Measurements from ENCODE around the gene GATA5.

Gene GATA5

GRCh38 chr20:62498874-62499273 lies 23.1 kb upstream of the GATA5 start:
- TF ChIP-seq GATA3 (IDR thresholded peaks at IDR 0.05; ENCODE audit: low read depth, low read length), result no peak
- TF ChIP-seq GATA2 (IDR thresholded peaks at IDR 0.05; ENCODE audit: low read depth, low read length), result no peak

DNA sequence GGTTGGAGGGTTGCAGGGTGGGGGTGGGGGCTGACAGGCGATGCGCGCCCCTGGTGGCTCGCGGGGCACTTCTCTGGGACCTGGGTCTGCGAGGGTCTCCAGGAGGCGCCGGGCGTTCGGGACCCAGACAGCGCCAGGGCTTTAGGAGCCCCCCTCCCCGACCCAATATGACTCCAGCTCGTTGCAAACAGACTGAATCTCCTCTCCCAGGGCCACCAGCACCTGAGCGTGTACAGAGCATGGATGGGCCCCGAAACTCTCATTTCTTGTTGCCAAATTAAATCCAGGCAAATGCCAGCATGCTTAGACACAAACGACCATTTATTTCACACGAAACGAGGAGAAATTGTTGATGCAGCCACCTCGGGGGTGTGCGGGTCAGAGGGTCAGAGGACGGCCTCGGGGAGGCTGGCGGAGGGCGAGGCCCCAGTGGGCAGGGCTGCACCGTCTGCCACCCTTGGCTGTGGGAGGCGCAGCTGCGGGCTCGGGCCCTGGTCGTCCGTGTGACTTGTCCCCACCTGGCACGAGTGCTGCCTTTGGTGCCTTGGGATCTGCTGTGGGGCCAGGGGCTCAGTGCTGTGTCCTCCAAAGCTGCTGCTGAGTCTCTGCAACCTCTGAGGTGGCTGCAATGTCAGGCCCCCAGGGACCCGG lies 20.9 kb upstream of the GATA5 start:
- TF ChIP-seq GATA2 (IDR thresholded peaks at IDR 0.05; ENCODE audit: low read depth, low read length) (no peak), GATA3 (IDR thresholded peaks at IDR 0.05; ENCODE audit: low read depth, low read length) (no peak)

DNA sequence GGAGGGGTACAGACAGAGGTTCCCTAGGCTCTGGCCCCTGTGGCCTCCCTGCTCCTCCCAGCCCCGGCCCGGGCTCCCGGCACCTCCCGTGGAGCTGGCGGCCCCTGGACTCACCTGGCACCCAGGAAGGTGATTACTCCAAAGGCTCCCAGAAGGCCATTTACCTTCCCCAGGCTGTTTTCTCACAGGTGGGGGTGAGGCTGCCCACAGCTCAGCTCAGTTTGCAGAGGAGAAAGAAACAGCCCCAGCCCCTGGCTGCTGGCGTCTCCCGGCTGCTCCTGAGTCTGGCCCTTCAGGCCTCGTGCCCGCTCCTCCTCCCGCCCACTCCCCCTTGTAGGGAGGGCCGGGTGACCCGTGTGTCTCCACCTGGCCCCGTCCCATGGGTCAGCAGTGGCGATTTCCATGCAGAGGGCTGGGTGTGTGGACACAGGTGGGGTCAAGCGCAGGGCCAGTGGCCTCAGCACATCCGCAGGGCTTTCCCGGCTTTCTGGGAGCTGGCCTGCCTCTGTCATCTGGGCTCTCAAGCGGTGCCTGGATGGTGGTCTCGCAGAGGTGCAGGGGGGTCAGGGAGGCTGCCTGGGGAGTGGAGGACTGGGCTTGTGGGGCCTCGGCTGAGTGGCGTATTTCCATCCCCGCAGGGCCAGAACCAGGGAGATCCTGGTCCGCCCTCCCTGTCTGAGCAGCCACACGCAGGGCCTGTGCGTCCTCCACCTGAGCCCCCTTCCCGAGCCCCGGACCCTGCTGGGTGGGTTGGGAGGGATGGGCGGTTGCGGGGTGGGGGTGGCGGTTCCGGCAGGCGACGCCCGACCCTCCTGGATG lies 20.2 kb upstream of the GATA5 start:
- TF ChIP-seq GATA3 (IDR thresholded peaks at IDR 0.05; ENCODE audit: low read depth, low read length) (no peak), GATA2 (IDR thresholded peaks at IDR 0.05; ENCODE audit: low read depth, low read length) (no peak)

DNA sequence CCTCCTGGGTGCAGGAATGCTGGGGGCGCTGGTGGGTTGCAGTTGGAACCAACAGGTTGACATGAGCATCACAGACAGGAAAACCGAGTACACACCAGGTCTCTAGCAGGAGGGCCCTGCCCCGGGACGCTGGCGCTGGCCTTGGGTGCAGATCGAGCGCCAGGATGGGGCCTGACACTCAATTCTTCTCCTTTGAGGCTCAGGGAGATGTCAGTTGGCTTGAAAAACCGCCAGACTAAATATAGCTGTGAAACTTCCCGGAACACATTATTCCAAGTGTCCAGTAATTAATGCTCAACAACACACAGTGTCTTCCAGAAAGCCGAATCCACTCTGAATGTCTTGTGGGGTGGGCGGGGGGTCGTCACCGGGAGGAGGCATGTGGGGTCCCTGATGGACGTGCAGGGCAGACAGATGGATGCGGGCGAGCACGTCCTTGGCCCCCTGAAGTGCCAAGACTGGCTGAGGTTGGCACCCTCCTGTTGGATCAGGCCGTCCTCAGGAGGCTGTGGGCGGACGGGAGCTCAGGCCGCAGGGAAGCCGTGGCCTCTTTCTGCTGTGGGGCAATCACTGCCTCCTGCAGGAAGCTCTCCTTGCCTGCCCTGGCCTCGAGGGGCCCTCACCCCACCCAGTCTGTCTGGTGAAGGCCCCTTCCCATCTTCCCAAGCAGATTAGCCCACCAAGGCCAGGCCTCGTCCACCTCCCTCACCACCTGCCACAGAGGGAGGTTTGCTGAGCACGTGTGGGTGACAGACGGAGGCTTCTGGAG lies 19.4 kb upstream of the GATA5 start:
- no peak for TF ChIP-seq GATA2 (IDR thresholded peaks at IDR 0.05; ENCODE audit: low read depth, low read length)
- no peak for TF ChIP-seq GATA3 (IDR thresholded peaks at IDR 0.05; ENCODE audit: low read depth, low read length)

GRCh38 chr20:62494537-62494936 lies 18.7 kb upstream of the GATA5 start:
- TF ChIP-seq GATA2 (IDR thresholded peaks at IDR 0.05; ENCODE audit: low read depth, low read length) (no peak), GATA3 (IDR thresholded peaks at IDR 0.05; ENCODE audit: low read depth, low read length) (no peak)

DNA sequence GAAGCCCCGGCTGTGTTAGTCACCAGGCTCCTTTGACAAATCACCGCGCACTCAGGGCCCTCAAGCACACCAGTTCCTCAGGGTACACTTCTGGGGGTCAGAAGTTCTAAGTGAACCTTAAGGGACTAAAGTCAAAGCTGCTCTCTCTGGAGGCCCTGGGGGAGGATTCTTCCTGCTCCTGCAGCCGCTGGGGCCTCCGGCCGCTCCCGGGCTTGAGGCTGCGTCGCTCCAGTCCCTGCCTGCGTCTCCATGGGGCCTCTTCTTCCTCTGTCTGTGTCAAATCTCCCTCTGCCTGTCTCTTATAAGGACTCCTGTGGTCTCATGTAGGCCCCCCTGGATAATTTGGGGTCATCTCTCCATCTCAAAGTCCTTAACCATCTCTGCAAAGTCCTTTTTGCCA lies 18.1 kb upstream of the GATA5 start:
- TF ChIP-seq GATA3 (IDR thresholded peaks at IDR 0.05; ENCODE audit: low read depth, low read length) (no peak), GATA2 (IDR thresholded peaks at IDR 0.05; ENCODE audit: low read depth, low read length) (no peak)

GRCh38 chr20:62493253-62493885 lies 17.6 kb upstream of the GATA5 start:
- TF ChIP-seq GATA3 (IDR thresholded peaks at IDR 0.05; ENCODE audit: low read depth, low read length) (no peak), GATA2 (IDR thresholded peaks at IDR 0.05; ENCODE audit: low read depth, low read length) (peak; percentile 84)

DNA sequence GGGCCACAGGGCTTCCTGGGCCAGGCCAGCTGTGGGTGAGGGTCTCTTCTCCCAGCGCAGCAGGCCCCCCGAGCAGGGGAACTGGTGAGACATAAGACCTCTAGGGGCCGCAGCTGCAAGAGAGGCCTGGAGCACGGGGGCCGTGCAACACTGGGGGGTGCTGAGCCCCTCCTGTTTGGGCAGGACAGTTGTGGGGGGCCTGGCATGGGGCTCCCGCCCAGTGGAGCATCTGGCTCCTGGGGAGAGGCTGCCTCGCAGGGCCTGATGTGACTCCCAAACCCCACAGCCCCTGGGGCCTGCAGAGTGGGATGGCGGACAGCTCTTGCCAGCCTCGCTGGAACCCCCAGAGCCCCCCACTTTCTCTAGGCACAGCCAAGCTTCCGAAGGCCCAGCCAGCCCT lies 16.9 kb upstream of the GATA5 start:
- TF ChIP-seq GATA2 (IDR thresholded peaks at IDR 0.05; ENCODE audit: low read depth, low read length), result no peak
- no peak for TF ChIP-seq GATA3 (IDR thresholded peaks at IDR 0.05; ENCODE audit: low read depth, low read length)

GRCh38 chr20:62489932-62490263 lies 14.1 kb upstream of the GATA5 start:
- TF ChIP-seq GATA3 (IDR thresholded peaks at IDR 0.05; ENCODE audit: low read depth, low read length) (no peak), GATA2 (IDR thresholded peaks at IDR 0.05; ENCODE audit: low read depth, low read length) (no peak)

DNA sequence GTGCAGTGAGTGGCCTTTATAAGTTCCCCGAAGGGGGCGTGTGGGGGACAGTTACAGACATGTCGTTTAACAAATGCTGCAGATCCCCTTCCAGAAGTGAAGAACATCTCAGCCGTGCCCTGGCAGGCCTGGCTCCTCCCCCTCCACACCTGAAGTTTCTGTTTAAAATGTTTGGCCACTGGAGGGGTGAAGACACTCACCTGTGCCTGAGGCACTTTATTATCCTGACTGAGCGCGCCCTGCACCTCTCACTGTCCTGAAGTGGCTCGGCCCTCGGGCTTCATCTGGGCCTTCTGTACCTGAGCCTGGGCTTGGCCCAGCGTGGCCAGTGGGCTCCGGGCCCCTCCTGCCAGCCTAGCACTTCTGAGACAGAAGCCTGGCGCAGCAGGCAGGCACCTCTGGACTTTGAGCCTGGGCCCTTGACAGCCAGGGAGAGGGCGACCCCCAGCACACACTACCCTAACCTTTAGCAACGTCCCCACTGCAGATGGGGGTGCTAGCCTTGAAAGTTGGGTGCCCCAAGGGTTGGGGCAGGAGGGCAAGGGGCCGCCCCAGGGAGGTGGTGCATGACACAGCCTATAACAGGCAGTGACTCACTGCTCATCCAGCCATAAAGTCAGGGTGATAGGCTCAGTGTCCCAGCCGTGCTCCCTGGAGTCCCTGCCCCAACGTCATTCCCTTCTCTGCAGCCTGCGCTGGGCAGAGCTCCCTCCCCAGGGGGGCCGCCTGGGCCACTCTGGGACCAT lies 13.6 kb upstream of the GATA5 start:
- no peak for TF ChIP-seq GATA3 (IDR thresholded peaks at IDR 0.05; ENCODE audit: low read depth, low read length)
- no peak for TF ChIP-seq GATA2 (IDR thresholded peaks at IDR 0.05; ENCODE audit: low read depth, low read length)

GRCh38 chr20:62488470-62488869 lies 12.7 kb upstream of the GATA5 start:
- TF ChIP-seq GATA2 (IDR thresholded peaks at IDR 0.05; ENCODE audit: low read depth, low read length) (no peak), GATA3 (IDR thresholded peaks at IDR 0.05; ENCODE audit: low read depth, low read length) (no peak)

- TF ChIP-seq GATA3 (IDR thresholded peaks at IDR 0.05; ENCODE audit: low read depth, low read length), result no peak
- peak; percentile 54; the same call in 1 of the 2 replicates for TF ChIP-seq GATA2 (IDR thresholded peaks at IDR 0.05; ENCODE audit: low read depth, low read length)
Observed at GRCh38 chr20:62487561-62488354, 12.0 kb upstream of the GATA5 start.

- TF ChIP-seq GATA3 (IDR thresholded peaks at IDR 0.05; ENCODE audit: low read depth, low read length) (no peak), GATA2 (IDR thresholded peaks at IDR 0.05; ENCODE audit: low read depth, low read length) (no peak)
Observed at GRCh38 chr20:62487118-62487517, 11.3 kb upstream of the GATA5 start.

Measured in SH-SY5Y (cell line).